Kidney (tissue), 14 donors: Measurements from ENCODE around the gene FDXR. TPM values are rescaled to one million over a fixed set of nuclear protein-coding genes. Genes with fewer than 3 reads are reported as not detected.

ENCODE experiments used
- DNase-seq, 5 donors: peaks; one replicate each; pipeline ENCODE4 v3.0.0-alpha.2; 2013 to 2020
- FAIRE-seq: peaks from 2 replicates; lab custom pipeline; 2012; peaks lifted over from hg19 to GRCh38; lab: Jason Lieb, UNC
- H3K27ac ChIP-seq, 2 donors: one replicate each; pipeline ENCODE4 v1.7.0; 2013; ENCODE audit warnings: low read depth in 2 of 2, low read length in 2 of 2, inconsistent platforms in 1 of 2
- H3K27me3 ChIP-seq: one replicate; pipeline ENCODE4 v1.7.1; 2013; ENCODE audit warnings: low read length, inconsistent platforms; ENCODE audit not compliant: control insufficient read depth, insufficient read depth
- H3K36me3 ChIP-seq, 3 donors: one replicate each; pipeline versions ENCODE4 v1.7.0 to v1.7.1; 2013; ENCODE audit warnings: low read length in 3 of 3, control low read depth in 1 of 3, inconsistent platforms in 1 of 3; ENCODE audit not compliant: insufficient read depth in 3 of 3, control insufficient read depth in 2 of 3
- H3K4me1 ChIP-seq, 3 donors: one replicate each; pipeline versions ENCODE4 v1.7.0 to v1.7.1; 2013; ENCODE audit warnings: low read length in 3 of 3, inconsistent platforms in 1 of 3, low read depth in 1 of 3; ENCODE audit not compliant: control insufficient read depth in 2 of 3, insufficient read depth in 2 of 3
- H3K4me3 ChIP-seq, 3 donors: one replicate each; pipeline versions ENCODE4 v1.7.0 to v1.8.1; 2013; ENCODE audit warnings: low read length in 3 of 3, control low read depth in 1 of 3, inconsistent platforms in 1 of 3
- H3K9ac ChIP-seq, 3 donors: one replicate each; pipeline versions ENCODE4 v1.7.0 to v1.7.1; 2013; ENCODE audit warnings: low read length in 3 of 3, control low read depth in 1 of 3, inconsistent platforms in 1 of 3
- H3K9me3 ChIP-seq, 3 donors: one replicate each; pipeline versions ENCODE4 v1.7.0 to v1.7.1; 2013; ENCODE audit warnings: low read length in 3 of 3, control low read depth in 1 of 3, inconsistent platforms in 1 of 3; ENCODE audit not compliant: control insufficient read depth in 2 of 3, insufficient read depth in 1 of 3
- intact Hi-C: fragments of 100-400 bp; cut with DNase I; formaldehyde crosslinking; loops from one replicate; pipeline ENCODE4 v1.11.1; 2022
- polyA plus RNA-seq: library from polyadenylated mRNA; stranded (reverse); fragments of 350-450 nt; fragmentation: Illumina TruSeq; extraction: RNeasy Lipid Tissue Mini Kit (QIAGEN cat#74804); gene quantifications from one replicate; pipeline ENCODE4 v1.2.3, GENCODE V29; 2014; ENCODE audit warnings: low read depth, low replicate concordance; ENCODE audit not compliant: insufficient read depth
- total RNA-seq: library from RNA; stranded (reverse); fragmentation: NEBNext Ultra II Directional; extraction: Animal tissue kit (Norgen Biotek cat#: 25700); gene quantifications from one replicate; pipeline ENCODE4 v1.2.1, GENCODE V29; 2021
- TF ChIP-seq, protein P1 (sequence below): IDR thresholded peaks from 3 replicates; pipeline ENCODE4 v1.5.1; 2012; ENCODE audit warnings: mild to moderate bottlenecking, moderate library complexity, borderline replicate concordance; ENCODE audit not compliant: insufficient read depth; ENCODE audit errors: extremely low read depth
- donor health status: control.
- donor health status: control.
- donor health status: control.
- donor health status: control.
- donor health status: control.
- donor health status: DM: yes; HTN: yes; CAD: no.
- donor health status: Normal renal cell carcinoma (clear cell type).

FDXR gene
- total and polyA plus RNA-seq, 2 donors from 2014 or later = 9.0 to 15.2 TPM

DNA sequence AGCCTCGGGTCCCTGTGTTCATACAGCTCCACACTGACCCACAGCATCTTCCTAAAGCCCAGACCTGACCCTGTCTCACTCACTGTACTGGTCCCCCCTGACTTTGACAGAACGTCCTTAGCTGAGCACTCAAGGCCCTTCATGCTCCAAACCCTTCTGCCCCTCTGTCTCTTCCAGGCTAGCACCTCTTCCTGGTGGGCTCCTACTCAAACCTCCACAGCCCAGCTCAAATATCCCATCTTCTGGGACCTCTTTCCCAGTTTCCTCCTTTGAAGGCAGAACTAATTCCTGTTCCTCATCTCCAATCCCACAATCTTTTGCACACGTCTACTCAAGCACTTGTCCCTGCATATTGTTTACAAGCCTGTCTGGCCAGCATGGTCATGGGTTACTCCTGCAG lies 21.9 kb downstream of the FDXR start:
- Histone ChIP-seq H3K4me3 (no peak overlapping the region), H3K9ac (no peak overlapping the region), H3K9me3 (no peaks in the 10 kb centered on the region), H3K36me3 (no peaks in the 10 kb centered on the region), H3K27ac (no peak overlapping the region), H3K4me1 (no peaks in the 10 kb centered on the region), H3K27me3 (peaks cover 5% of the 10 kb centered on the region)
- DNase-seq = no peak
- intact Hi-C loops = no loop called here
- no peak for FAIRE-seq
- TF ChIP-seq, protein P1, sequence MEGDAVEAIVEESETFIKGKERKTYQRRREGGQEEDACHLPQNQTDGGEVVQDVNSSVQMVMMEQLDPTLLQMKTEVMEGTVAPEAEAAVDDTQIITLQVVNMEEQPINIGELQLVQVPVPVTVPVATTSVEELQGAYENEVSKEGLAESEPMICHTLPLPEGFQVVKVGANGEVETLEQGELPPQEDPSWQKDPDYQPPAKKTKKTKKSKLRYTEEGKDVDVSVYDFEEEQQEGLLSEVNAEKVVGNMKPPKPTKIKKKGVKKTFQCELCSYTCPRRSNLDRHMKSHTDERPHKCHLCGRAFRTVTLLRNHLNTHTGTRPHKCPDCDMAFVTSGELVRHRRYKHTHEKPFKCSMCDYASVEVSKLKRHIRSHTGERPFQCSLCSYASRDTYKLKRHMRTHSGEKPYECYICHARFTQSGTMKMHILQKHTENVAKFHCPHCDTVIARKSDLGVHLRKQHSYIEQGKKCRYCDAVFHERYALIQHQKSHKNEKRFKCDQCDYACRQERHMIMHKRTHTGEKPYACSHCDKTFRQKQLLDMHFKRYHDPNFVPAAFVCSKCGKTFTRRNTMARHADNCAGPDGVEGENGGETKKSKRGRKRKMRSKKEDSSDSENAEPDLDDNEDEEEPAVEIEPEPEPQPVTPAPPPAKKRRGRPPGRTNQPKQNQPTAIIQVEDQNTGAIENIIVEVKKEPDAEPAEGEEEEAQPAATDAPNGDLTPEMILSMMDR = no peak

DNA sequence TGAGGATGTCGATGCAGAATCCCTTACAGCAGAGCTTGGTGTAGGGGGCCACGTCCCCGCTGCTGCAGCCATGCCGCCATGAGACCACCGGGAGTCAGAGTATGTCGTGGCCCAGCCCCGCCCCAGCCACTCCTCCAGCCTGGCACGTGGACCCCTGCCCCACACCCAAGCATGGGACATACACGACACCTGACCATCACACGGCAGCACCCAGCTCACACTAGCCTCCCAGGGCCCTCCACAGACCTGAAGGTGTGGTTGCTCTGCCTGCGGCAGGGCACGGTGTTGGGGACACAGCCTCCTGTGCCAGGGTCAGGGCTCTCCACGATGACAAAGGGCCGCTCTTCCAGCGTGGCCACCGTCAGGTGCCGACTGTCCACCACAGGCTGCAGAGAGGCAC lies 22.5 kb downstream of the FDXR start:
- H3K4me3 ChIP-seq = no peak overlapping the region
- H3K4me1 ChIP-seq = no peaks in the 10 kb centered on the region

DNA sequence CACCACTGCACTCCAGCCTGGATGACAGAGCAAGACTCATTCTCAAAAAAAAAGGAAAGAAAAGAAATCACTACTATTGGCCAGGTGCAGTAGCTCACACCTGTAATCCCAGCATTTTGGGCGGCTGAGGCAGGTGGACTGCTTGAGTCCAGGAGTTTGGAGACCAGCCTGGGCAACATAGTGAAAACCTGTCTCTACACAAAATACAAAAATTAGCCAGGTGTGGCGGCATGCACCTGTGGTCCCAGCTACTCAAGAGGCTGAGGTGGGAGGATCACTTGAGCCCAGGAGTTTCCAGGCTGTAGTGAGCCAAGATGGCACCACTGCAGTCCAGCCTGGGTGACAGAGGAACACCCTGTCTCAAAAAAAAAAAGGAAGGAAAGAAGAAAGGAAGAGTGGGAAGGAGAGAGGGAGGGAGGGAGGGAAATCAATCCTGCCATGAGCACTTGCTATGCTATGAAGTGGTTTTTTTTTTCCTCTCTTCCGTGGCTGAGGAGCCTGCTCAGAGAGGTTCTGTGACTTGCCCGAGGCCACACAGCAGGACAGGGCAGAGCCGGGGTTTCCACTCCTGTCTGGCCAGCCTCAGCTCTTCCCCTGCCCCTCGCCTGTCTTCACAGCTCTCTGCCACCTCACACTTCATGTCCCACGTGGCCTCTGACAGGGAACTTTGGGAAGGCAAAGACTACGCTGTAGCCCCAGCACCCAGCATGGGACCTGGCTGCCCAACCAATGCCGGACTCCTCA lies 24.0 kb downstream of the FDXR start:
- Histone ChIP-seq H3K4me3 (no peak overlapping the region), H3K27ac (no peak overlapping the region), H3K9ac (no peak overlapping the region), H3K4me1 (no peaks in the 10 kb centered on the region), H3K9me3 (no peaks in the 10 kb centered on the region), H3K36me3 (no peaks in the 10 kb centered on the region), H3K27me3 (peaks cover 5% of the 10 kb centered on the region)
- intact Hi-C loops = no loop called here
- FAIRE-seq = no peak
- TF ChIP-seq, protein P1 = no peak
- no peak for DNase-seq

More for the DNA sequence above, 22.5 kb downstream of the FDXR start:
- intact Hi-C loops = no loop called here
- FAIRE-seq = no peak
- Histone ChIP-seq H3K27ac (no peak overlapping the region), H3K9ac (no peak overlapping the region), H3K27me3 (peaks cover 5% of the 10 kb centered on the region), H3K9me3 (no peaks in the 10 kb centered on the region), H3K36me3 (no peaks in the 10 kb centered on the region)
- no peak for DNase-seq
- TF ChIP-seq, protein P1 = no peak
